MG63 (cell line): ENCODE results near the gene PRPF31. TPM values are rescaled to one million over a fixed set of nuclear protein-coding genes. Genes with fewer than 3 reads are reported as not detected.
A peak's percentile ranks its signal among the peaks of the same experiment; 100 is the strongest.
"Not testable (repeated sequence)": the region's sequence is repeated elsewhere in the genome, so short reads cannot be mapped to it uniquely, and the experiment has no call there.

ENCODE experiments used
- DNase-seq: peaks from one replicate; pipeline ENCODE4 v3.0.0-alpha.2; 2020
- H3K27me3 ChIP-seq: fragments of 250-450 bp; sonication (Bioruptor Pico); 2 replicates; pipeline ENCODE4 v1.5.1; 2020; ENCODE audit warnings: mild to moderate bottlenecking, moderate library complexity
- H3K36me3 ChIP-seq: fragments of 250-450 bp; sonication (Bioruptor Pico); 2 replicates; pipeline ENCODE4 v1.5.1; 2020; ENCODE audit warnings: mild to moderate bottlenecking, moderate library complexity
- H3K4me3 ChIP-seq: fragments of 250-450 bp; sonication (Bioruptor Pico); 2 replicates; pipeline ENCODE4 v1.5.1; 2020; ENCODE audit warnings: mild to moderate bottlenecking, moderate library complexity
- H3K9me3 ChIP-seq: fragments of 250-450 bp; sonication (Bioruptor Pico); 2 replicates; pipeline ENCODE4 v1.5.1; 2020; ENCODE audit warnings: mild to moderate bottlenecking, moderate library complexity
- total RNA-seq: library from RNA; depleted of rRNA; stranded (reverse); fragments of >200 nt; shearing (Covaris generic); gene quantifications from 2 replicates; pipeline ENCODE4 v1.2.3, GENCODE V29; 2014; ENCODE audit warnings: low replicate concordance; rRNA removed

Gene PRPF31
- total RNA-seq, result 88.3 and 112 TPM in 2 replicates

GRCh38 chr19:54115109-54116063 lies at the start of gene PRPF31, which contains the start of gene TFPT:
Gene PRPF31, plus strand, starts transcription at chr19:54115754. Its CDS starts 2,525 bp downstream, at chr19:54118279.
Gene TFPT, minus strand, starts transcription at chr19:54115657. Its CDS starts 388 bp downstream, at chr19:54115269.
- Histone ChIP-seq H3K9me3 (no peaks in the 10 kb centered on the region; the same call in 1 of the 2 replicates), H3K4me3 (peak within 1 kb of the TSS; percentile 99), H3K27me3 (no peaks in the 10 kb centered on the region), H3K36me3 (peaks cover 36% of the 10 kb centered on the region)
- DNase-seq, result peak; percentile 97

- no peak for DNase-seq
- no peaks in the 10 kb centered on the region for H3K36me3 ChIP-seq
- H3K4me3 ChIP-seq, result no peak overlapping the region
- H3K27me3 ChIP-seq, result peaks cover 7% of the 10 kb centered on the region
- peaks cover 9% of the 10 kb centered on the region for H3K9me3 ChIP-seq
Observed at GRCh38 chr19:54069470-54069869, 46.1 kb upstream of the PRPF31 start.

- peaks cover 9% of the 10 kb centered on the region for H3K9me3 ChIP-seq
- H3K27me3 ChIP-seq, result 0 out of 2 replicates have a peak, but pooled peaks cover 2% of the 10 kb centered on the region
- no peak overlapping the region for H3K4me3 ChIP-seq
- no peak for DNase-seq
- no peaks in the 10 kb centered on the region for H3K36me3 ChIP-seq
Observed at GRCh38 chr19:54073829-54074228, 41.7 kb upstream of the PRPF31 start.

DNA sequence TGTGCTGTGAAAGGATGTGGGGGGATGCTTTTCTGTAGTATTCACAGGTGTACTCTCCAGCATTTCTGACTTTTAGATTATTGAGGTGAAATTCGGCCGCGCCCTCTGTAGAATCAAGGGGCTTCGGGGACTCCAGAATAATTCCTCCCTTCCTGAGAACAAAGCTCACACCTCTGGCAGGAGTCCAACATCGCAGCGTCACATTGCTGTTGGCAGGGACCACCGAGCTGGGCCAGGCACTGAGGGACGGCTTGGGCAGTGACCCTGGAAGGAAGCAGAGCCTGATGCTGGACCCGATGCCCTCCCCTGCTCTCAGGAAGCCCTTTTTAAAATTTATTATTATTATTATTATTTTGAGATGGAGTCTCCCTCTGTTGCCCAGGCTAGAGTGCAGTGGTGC lies 40.7 kb upstream of the PRPF31 start:
- Histone ChIP-seq H3K36me3 (no peaks in the 10 kb centered on the region), H3K4me3 (no peak overlapping the region), H3K9me3 (peaks cover under 1% of the 10 kb centered on the region), H3K27me3 (0 out of 2 replicates have a peak, but pooled peaks cover 2% of the 10 kb centered on the region)
- no peak for DNase-seq

GRCh38 chr19:54077334-54077733 lies 38.2 kb upstream of the PRPF31 start:
- no peaks in the 10 kb centered on the region for H3K36me3 ChIP-seq
- H3K27me3 ChIP-seq, result 0 out of 2 replicates have a peak, but pooled peaks cover 2% of the 10 kb centered on the region
- H3K4me3 ChIP-seq, result no peak overlapping the region
- no peak for DNase-seq
- H3K9me3 ChIP-seq, result peaks cover 6% of the 10 kb centered on the region; the same call in 1 of the 2 replicates

DNA sequence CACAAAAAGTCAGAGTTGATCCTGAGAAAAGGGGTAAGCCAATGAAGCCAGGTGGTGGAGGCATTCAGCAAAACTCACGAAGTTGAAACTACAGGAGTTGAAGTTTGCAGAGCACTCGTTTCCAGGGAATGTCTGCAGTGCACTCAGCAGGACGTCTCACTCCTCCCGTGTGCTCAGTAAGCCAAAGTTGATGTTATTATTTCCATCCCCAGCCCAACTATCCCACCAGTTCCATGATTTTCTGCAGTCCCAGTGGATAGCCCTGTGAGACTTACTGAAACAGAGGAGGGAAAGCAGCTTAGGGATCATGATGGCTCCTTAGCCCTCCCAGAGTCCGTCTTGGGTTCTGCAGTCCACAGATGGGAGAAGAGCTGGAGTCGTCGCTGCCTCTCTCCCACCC lies 34.5 kb upstream of the PRPF31 start, which contains the start of gene TARM1:
TARM1 (minus strand) TSS at position 334 of the 400 bp plus-strand sequence; CDS start at position 309, 25 bp downstream.
- H3K4me3 ChIP-seq, result no peak within 1 kb of the TSS
- H3K27me3 ChIP-seq, result no peaks in the 10 kb centered on the region; the same call in 1 of the 2 replicates
- no peak for DNase-seq
- H3K9me3 ChIP-seq, result peaks cover 6% of the 10 kb centered on the region; the same call in 1 of the 2 replicates
- no peaks in the 10 kb centered on the region for H3K36me3 ChIP-seq

DNA sequence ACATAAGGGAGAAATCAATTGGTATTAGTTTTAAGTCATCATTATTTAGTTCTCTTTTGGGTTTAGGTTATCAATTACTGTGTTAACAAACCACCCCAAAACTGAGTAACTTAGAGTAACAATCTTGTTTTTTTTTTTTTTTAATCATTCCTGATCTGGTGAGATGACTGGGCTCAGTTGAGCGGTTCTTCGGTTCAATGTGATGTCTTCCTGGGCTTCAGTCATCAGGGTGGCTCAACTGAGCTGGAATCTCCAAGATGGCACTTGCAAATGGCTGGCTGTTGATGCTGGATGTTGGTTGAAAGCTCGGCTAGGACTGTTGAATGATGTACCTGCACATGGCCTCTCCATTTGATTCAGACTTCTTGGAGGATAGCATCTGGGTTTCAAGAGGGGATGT lies 31.1 kb upstream of the PRPF31 start:
- Histone ChIP-seq H3K9me3 (peaks cover 6% of the 10 kb centered on the region; the same call in 1 of the 2 replicates), H3K27me3 (peaks cover 9% of the 10 kb centered on the region), H3K36me3 (no peaks in the 10 kb centered on the region), H3K4me3 (no peak overlapping the region)
- no peak for DNase-seq

- no peaks in the 10 kb centered on the region for H3K36me3 ChIP-seq
- H3K9me3 ChIP-seq, result 0 out of 2 replicates have a peak, but pooled peaks cover 3% of the 10 kb centered on the region
- H3K4me3 ChIP-seq, result no peak overlapping the region
- peaks cover 7% of the 10 kb centered on the region for H3K27me3 ChIP-seq
- no peak for DNase-seq
Observed at GRCh38 chr19:54094426-54095000, 21.0 kb upstream of the PRPF31 start.

DNA sequence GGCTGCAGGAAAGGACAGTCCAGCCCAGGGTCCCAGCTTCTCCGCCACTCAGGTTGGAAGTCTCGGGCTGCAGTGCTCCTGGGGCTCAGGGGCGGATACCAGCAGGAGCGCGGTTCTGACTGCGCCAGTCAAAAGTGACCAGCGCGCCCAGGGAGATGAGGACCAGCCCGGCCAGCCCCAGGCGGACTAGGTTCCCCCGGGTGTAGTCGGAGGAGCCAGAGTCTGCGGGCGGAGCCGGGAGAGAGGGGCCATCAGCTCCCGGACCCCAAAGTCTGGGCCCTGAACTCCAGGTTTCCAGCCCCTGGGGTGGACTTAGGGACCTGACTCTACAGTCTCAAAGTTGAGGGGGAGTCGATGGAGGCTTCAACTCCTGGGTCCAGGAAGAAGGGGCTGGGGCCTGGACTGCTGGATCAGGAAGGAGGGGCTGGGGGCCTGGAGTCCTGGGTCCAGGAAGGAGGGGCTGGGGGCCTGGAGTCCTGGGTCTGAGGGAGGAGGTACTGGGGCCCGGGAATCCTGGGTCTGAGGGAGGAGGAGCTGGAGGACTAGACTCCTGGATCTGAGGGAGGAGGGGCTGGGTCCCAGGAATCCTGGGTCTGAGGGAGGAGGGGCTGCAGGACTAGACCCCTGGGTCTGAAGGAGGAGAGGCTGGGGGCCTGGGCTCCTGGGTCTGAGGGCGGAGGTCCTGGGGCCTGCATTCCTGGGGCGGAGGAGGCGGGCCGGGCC lies 20.3 kb upstream of the PRPF31 start:
- Histone ChIP-seq H3K36me3 (no peaks in the 10 kb centered on the region), H3K4me3 (peak overlapping the region; percentile 10), H3K9me3 (0 out of 2 replicates have a peak, but pooled peaks cover 3% of the 10 kb centered on the region), H3K27me3 (peaks cover 7% of the 10 kb centered on the region)
- DNase-seq, result no peak

DNA sequence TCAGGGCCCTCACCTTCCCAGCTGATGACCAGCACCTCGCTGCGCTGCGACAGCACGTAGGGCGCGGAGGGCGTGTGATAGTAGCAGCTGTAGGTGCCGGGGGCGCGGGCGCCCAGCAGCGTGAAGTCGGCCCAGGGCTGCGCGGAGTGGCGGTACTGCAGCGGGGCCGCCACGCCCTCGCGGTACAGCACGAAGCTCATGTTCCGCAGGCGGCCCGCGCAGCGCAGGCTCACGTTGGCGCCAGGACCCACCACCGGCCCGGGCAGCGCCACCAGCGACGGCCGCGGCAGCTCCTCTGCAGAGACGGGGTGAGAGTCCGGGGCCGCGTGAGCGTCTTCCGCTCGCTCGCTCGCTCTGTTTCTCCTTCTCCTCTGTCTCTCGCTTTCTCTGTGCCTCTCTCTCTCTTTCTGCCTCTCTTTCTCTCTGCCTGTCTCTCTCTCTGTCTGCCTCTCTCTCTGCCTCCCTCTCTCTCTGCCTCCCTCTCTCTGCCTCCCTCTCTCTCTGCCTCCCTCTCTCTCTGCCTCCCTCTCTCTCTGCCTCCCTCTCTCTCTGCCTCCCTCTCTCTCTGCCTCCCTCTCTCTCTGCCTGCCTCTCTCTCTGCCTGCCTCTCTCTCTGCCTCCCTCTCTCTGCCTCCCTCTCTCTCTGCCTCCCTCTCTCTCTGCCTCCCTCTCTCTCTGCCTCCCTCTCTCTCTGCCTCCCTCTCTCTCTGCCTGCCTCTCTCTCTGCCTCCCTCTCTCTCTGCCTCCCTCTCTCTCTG lies 19.5 kb upstream of the PRPF31 start:
- H3K36me3 ChIP-seq, H3K27me3 ChIP-seq, H3K9me3 ChIP-seq: not testable (repeated sequence)
- H3K4me3 ChIP-seq, result peak overlapping the region; percentile 10
- DNase-seq, result peak; percentile 60

GRCh38 chr19:54096617-54097106 lies 18.9 kb upstream of the PRPF31 start:
- H3K27me3 ChIP-seq, result peaks cover 7% of the 10 kb centered on the region
- H3K36me3 ChIP-seq, result no peaks in the 10 kb centered on the region
- DNase-seq, result no peak
- H3K4me3 ChIP-seq, result no peak overlapping the region
- 0 out of 2 replicates have a peak, but pooled peaks cover 3% of the 10 kb centered on the region for H3K9me3 ChIP-seq

GRCh38 chr19:54099190-54099902 lies 16.2 kb upstream of the PRPF31 start:
- no peaks in the 10 kb centered on the region; the same call in 1 of the 2 replicates for H3K36me3 ChIP-seq
- 0 out of 2 replicates have a peak, but pooled peaks cover 2% of the 10 kb centered on the region for H3K27me3 ChIP-seq
- H3K9me3 ChIP-seq, result 0 out of 2 replicates have a peak, but pooled peaks cover 3% of the 10 kb centered on the region
- no peak for DNase-seq
- no peak overlapping the region for H3K4me3 ChIP-seq

DNA sequence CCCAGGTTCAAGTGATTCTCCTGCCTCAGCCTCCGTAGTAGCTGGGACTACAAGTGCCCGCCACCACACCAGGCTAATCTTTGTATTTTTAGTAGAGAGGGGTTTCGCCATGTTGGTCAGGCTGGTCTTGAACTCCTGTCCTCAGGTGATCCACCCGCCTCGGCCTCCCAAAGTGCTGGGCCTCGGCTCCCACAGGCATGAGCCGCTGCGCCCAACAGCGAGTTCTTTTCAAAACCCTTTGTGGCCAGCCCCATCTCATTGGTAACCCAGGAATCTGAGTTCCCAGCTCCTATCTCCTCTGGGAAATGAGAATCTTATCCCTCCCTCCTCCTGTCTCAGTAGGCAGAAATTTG lies 15.7 kb upstream of the PRPF31 start:
- H3K27me3 ChIP-seq, H3K9me3 ChIP-seq, DNase-seq, H3K36me3 ChIP-seq, H3K4me3 ChIP-seq: not testable (repeated sequence)

- Histone ChIP-seq H3K9me3 (no peaks in the 10 kb centered on the region), H3K4me3 (no peak within 1 kb of the TSS), H3K36me3 (peaks cover 3% of the 10 kb centered on the region), H3K27me3 (0 out of 2 replicates have a peak, but pooled peaks cover 2% of the 10 kb centered on the region)
- no peak for DNase-seq
Observed at GRCh38 chr19:54100561-54100960, 15.0 kb upstream of the PRPF31 start, which contains the start of gene OSCAR. Gene OSCAR, minus strand, starts transcription at chr19:54100803. Its CDS starts 11 bp downstream, at chr19:54100792.
